ENCODE measurements around the gene C8B. TPM values are rescaled to one million over a fixed set of nuclear protein-coding genes. Genes with fewer than 3 reads are reported as not detected.

Gene C8B
- total and polyA plus RNA-seq, 2 of the 13 experiments (the other 11 are each of a cell fraction or from before 2014, with no cell fraction given): 8.4 to 11.3 TPM

DNA sequence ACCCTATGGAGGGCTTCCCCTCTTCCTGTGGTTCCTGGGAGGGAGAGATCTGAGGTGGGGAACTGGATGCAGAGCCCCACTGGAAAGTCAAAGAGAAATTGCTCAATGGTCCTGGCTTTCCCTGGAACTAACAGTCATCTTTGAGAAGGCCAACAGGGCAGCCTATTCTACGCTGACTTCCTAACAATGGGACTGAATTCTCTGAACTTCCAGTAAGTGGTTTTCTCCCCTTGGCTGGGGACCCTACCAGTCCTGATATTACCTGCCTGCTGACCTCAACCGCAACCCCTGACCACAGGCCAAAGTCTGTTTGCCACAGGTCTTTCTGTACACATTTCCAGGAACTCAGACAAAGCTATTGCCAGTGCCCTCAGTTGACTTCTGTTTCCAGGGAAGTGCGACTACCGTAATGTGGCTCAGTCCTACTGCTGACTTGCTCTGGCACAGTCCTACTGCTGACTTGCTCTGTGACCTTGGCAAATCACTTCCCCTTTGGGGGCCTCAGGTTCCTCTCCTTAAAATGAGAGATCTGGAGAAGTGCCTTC lies 55.3 kb downstream of the C8B start (continued):
- TF ChIP-seq SNAI1 (CRISPR knock-in tag; IDR thresholded peaks at IDR 0.05; ENCODE audit: borderline replicate concordance) (no peak), ZNF205 (CRISPR knock-in tag; IDR thresholded peaks at IDR 0.05) (peak; percentile 77), ZNF333 (CRISPR knock-in tag; IDR thresholded peaks at IDR 0.05; ENCODE audit: borderline replicate concordance) (no peak), RFX3 (CRISPR knock-in tag; IDR thresholded peaks at IDR 0.05) (no peak; the same call in 1 of the 2 replicates), CEBPG (CRISPR knock-in tag; IDR thresholded peaks at IDR 0.05) (peak; percentile 85), CREB1 (IDR thresholded peaks at IDR 0.05) (peak; percentile 46; the same call in 1 of the 2 replicates), CREB1 (CRISPR knock-in tag; IDR thresholded peaks at IDR 0.05) (peak; percentile 88), ZNF292 (CRISPR knock-in tag; IDR thresholded peaks at IDR 0.05; ENCODE audit: borderline replicate concordance, low read depth) (peak; percentile 88; the same call in 1 of the 2 replicates), KAT2B (IDR thresholded peaks at IDR 0.05; ENCODE audit: borderline replicate concordance, low read depth, low read length) (no peak), HES4 (CRISPR knock-in tag; IDR thresholded peaks at IDR 0.05; ENCODE audit: borderline replicate concordance) (no peak), PHF5A (CRISPR knock-in tag; IDR thresholded peaks at IDR 0.05; ENCODE audit: low read depth, unreplicated experiment) (no peak), ZNF484 (CRISPR knock-in tag; IDR thresholded peaks at IDR 0.05; ENCODE audit: borderline replicate concordance, low read depth) (no peak), SIX1 (CRISPR knock-in tag; IDR thresholded peaks at IDR 0.05; ENCODE audit: borderline replicate concordance) (peak; percentile 61; the same call in 1 of the 2 replicates), KLF12 (CRISPR knock-in tag; IDR thresholded peaks at IDR 0.05; ENCODE audit: borderline replicate concordance) (0 out of 2 replicates have a peak, but pooled peaks have one; percentile 38), SIX4 (CRISPR knock-in tag; IDR thresholded peaks at IDR 0.05) (peak; percentile 86), NFRKB (IDR thresholded peaks at IDR 0.05) (no peak)
- TF ChIP-seq, protein P1, sequence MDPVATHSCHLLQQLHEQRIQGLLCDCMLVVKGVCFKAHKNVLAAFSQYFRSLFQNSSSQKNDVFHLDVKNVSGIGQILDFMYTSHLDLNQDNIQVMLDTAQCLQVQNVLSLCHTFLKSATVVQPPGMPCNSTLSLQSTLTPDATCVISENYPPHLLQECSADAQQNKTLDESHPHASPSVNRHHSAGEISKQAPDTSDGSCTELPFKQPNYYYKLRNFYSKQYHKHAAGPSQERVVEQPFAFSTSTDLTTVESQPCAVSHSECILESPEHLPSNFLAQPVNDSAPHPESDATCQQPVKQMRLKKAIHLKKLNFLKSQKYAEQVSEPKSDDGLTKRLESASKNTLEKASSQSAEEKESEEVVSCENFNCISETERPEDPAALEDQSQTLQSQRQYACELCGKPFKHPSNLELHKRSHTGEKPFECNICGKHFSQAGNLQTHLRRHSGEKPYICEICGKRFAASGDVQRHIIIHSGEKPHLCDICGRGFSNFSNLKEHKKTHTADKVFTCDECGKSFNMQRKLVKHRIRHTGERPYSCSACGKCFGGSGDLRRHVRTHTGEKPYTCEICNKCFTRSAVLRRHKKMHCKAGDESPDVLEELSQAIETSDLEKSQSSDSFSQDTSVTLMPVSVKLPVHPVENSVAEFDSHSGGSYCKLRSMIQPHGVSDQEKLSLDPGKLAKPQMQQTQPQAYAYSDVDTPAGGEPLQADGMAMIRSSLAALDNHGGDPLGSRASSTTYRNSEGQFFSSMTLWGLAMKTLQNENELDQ (CRISPR knock-in tag; IDR thresholded peaks at IDR 0.05; ENCODE audit: borderline replicate concordance): no peak
- TF ChIP-seq, protein P2, sequence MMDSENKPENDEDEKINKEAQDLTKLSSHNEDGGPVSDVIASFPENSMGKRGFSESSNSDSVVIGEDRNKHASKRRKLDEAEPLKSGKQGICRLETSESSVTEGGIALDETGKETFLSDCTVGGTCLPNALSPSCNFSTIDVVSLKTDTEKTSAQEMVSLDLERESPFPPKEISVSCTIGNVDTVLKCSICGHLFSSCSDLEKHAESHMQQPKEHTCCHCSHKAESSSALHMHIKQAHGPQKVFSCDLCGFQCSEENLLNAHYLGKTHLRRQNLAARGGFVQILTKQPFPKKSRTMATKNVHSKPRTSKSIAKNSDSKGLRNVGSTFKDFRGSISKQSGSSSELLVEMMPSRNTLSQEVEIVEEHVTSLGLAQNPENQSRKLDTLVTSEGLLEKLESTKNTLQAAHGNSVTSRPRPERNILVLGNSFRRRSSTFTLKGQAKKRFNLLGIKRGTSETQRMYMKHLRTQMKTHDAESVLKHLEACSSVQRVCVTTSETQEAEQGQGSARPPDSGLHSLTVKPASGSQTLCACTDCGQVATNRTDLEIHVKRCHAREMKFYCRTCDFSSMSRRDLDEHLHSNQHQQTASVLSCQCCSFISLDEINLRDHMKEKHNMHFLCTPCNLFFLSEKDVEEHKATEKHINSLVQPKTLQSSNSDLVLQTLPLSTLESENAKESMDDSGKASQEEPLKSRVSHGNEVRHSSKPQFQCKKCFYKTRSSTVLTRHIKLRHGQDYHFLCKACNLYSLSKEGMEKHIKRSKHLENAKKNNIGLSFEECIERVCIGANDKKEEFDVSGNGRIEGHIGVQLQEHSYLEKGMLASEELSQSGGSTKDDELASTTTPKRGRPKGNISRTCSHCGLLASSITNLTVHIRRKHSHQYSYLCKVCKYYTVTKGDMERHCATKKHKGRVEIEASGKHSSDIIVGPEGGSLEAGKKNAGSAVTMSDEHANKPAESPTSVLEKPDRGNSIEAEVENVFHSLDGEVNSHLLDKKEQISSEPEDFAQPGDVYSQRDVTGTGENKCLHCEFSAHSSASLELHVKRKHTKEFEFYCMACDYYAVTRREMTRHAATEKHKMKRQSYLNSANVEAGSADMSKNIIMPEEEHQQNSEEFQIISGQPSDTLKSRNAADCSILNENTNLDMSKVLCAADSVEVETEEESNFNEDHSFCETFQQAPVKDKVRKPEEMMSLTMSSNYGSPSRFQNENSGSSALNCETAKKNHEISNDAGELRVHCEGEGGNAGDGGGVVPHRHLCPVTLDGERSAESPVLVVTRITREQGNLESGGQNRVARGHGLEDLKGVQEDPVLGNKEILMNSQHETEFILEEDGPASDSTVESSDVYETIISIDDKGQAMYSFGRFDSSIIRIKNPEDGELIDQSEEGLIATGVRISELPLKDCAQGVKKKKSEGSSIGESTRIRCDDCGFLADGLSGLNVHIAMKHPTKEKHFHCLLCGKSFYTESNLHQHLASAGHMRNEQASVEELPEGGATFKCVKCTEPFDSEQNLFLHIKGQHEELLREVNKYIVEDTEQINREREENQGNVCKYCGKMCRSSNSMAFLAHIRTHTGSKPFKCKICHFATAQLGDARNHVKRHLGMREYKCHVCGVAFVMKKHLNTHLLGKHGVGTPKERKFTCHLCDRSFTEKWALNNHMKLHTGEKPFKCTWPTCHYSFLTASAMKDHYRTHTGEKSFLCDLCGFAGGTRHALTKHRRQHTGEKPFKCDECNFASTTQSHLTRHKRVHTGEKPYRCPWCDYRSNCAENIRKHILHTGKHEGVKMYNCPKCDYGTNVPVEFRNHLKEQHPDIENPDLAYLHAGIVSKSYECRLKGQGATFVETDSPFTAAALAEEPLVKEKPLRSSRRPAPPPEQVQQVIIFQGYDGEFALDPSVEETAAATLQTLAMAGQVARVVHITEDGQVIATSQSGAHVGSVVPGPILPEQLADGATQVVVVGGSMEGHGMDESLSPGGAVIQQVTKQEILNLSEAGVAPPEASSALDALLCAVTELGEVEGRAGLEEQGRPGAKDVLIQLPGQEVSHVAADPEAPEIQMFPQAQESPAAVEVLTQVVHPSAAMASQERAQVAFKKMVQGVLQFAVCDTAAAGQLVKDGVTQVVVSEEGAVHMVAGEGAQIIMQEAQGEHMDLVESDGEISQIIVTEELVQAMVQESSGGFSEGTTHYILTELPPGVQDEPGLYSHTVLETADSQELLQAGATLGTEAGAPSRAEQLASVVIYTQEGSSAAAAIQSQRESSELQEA (CRISPR knock-in tag; IDR thresholded peaks at IDR 0.05; ENCODE audit: not compliant biosample characterization): no peak
- TF ChIP-seq, protein P3, sequence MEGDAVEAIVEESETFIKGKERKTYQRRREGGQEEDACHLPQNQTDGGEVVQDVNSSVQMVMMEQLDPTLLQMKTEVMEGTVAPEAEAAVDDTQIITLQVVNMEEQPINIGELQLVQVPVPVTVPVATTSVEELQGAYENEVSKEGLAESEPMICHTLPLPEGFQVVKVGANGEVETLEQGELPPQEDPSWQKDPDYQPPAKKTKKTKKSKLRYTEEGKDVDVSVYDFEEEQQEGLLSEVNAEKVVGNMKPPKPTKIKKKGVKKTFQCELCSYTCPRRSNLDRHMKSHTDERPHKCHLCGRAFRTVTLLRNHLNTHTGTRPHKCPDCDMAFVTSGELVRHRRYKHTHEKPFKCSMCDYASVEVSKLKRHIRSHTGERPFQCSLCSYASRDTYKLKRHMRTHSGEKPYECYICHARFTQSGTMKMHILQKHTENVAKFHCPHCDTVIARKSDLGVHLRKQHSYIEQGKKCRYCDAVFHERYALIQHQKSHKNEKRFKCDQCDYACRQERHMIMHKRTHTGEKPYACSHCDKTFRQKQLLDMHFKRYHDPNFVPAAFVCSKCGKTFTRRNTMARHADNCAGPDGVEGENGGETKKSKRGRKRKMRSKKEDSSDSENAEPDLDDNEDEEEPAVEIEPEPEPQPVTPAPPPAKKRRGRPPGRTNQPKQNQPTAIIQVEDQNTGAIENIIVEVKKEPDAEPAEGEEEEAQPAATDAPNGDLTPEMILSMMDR (CRISPR knock-in tag; IDR thresholded peaks at IDR 0.05): no peak

Data from HepG2 (cell line).